Fibroblast of peridontal ligament (primary cell): ENCODE measurements around the gene ATRIP.
"Not testable (repeated sequence)": the region's sequence is repeated elsewhere in the genome, so short reads cannot be mapped to it uniquely, and the experiment has no call there.

Source experiments
- DNase-seq: peaks from one replicate; pipeline ENCODE4 v3.0.0-alpha.2; 2010; ENCODE audit errors: extremely low read depth

The ATRIP gene

GRCh38 chr3:48468329-48468731 is 21.8 kb downstream of the ATRIP start:
- DNase-seq, result no peak

GRCh38 chr3:48469046-48469915 is 22.7 kb downstream of the ATRIP start:
- DNase-seq, result no peak

- DNase-seq, result no peak
Observed at GRCh38 chr3:48470286-48470685, 23.7 kb downstream of the ATRIP start.

- DNase-seq, result no peak
Observed at GRCh38 chr3:48472673-48472922, 26.1 kb downstream of the ATRIP start.

GRCh38 chr3:48472923-48473616 is 26.5 kb downstream of the ATRIP start:
- DNase-seq, result peak; percentile 92

- no peak for DNase-seq
Observed at GRCh38 chr3:48473617-48473952, 27.0 kb downstream of the ATRIP start.

- DNase-seq, result not testable (repeated sequence)
Observed at GRCh38 chr3:48474031-48474430, 27.5 kb downstream of the ATRIP start.

- DNase-seq, result no peak
Observed at GRCh38 chr3:48474619-48475018, 28.1 kb downstream of the ATRIP start.

- no peak for DNase-seq
Observed at GRCh38 chr3:48475188-48475587, 28.7 kb downstream of the ATRIP start.

- no peak for DNase-seq
Observed at GRCh38 chr3:48476426-48477053, 30.0 kb downstream of the ATRIP start.

- no peak for DNase-seq
Observed at GRCh38 chr3:48477959-48478520, 31.5 kb downstream of the ATRIP start.

GRCh38 chr3:48478626-48479555 is 32.4 kb downstream of the ATRIP start:
- no peak for DNase-seq

GRCh38 chr3:48480891-48481290 is 34.4 kb downstream of the ATRIP start:
- DNase-seq, result not testable (repeated sequence)

GRCh38 chr3:48482822-48483221 is 36.3 kb downstream of the ATRIP start:
- DNase-seq, result not testable (repeated sequence)

GRCh38 chr3:48486952-48487351 is 40.4 kb downstream of the ATRIP start:
- DNase-seq, result no peak

- peak; percentile 47 for DNase-seq
Observed at GRCh38 chr3:48492461-48493202, 46.1 kb downstream of the ATRIP start.

GRCh38 chr3:48493203-48493501 is 46.6 kb downstream of the ATRIP start:
- DNase-seq, result no peak

- no peak for DNase-seq
Observed at GRCh38 chr3:48500656-48501055, 54.1 kb downstream of the ATRIP start.

- DNase-seq, result no peak
Observed at GRCh38 chr3:48501196-48501595, 54.7 kb downstream of the ATRIP start.

GRCh38 chr3:48502121-48502520 is 55.6 kb downstream of the ATRIP start:
- DNase-seq, result no peak

GRCh38 chr3:48502728-48503168 is 56.2 kb downstream of the ATRIP start:
- DNase-seq, result no peak
